ENCODE measurements around the gene ORM2. TPM values are rescaled to one million over a fixed set of nuclear protein-coding genes. Genes with fewer than 3 reads are reported as not detected.

Gene ORM2
- total RNA-seq, 4 donors from 2014 or later = not detected

GRCh38 chr9:114282926-114283325 is 46.7 kb upstream of the ORM2 start:
- DNase-seq = no peak
- no peaks in the 10 kb centered on the region for H3K36me3 ChIP-seq
- 58 to 64% methylated on average over 5 of the region's 5 CpGs for WGBS, 2 donors
- H3K4me3 ChIP-seq = no peak overlapping the region
- intact Hi-C loops (cut with DNase I) = no loop called here
- peaks cover 0 to 46% (median 6%) of the 10 kb centered on the region in 3 donors for H3K4me1 ChIP-seq
- no peak overlapping the region for H3K27ac ChIP-seq
- H3K9me3 ChIP-seq = no peaks in the 10 kb centered on the region
- no peaks in the 10 kb centered on the region for H3K27me3 ChIP-seq
- no peak for TF ChIP-seq CTCF (IDR thresholded peaks at IDR 0.05)
- TF ChIP-seq POLR2A (IDR thresholded peaks at IDR 0.05) = no peak

- 89 to 97% methylated on average over 6 to 9 of the region's 14 CpGs for WGBS, 2 donors
- Histone ChIP-seq H3K4me1 (peaks cover 0 to 49% (median 10%) of the 10 kb centered on the region in 3 donors), H3K4me3 (no peak overlapping the region), H3K9me3 (no peaks in the 10 kb centered on the region), H3K27me3 (no peaks in the 10 kb centered on the region), H3K36me3 (no peaks in the 10 kb centered on the region), H3K27ac (no peak overlapping the region)
- no peak for DNase-seq
- intact Hi-C loops (cut with DNase I) = no loop called here
- TF ChIP-seq POLR2A (IDR thresholded peaks at IDR 0.05) (no peak), CTCF (IDR thresholded peaks at IDR 0.05) (no peak)
These were observed 46.0 kb upstream of the ORM2 start for GRCh38 chr9:114283551-114284111.

- 73 to 96% methylated on average over 4 of the region's 11 CpGs for WGBS, 2 donors
- TF ChIP-seq CTCF (IDR thresholded peaks at IDR 0.05) (no peak), POLR2A (IDR thresholded peaks at IDR 0.05) (no peak)
- H3K27me3 ChIP-seq = no peaks in the 10 kb centered on the region
- no peak overlapping the region for H3K4me3 ChIP-seq
- no peak for DNase-seq
- no peaks in the 10 kb centered on the region for H3K9me3 ChIP-seq
- no peaks in the 10 kb centered on the region for H3K36me3 ChIP-seq
- intact Hi-C loops (cut with DNase I) = loop anchor here (5.0 kb wide), 1 partner anchor 127 kb away; the partner anchor contains the start of gene COL27A1
- H3K4me1 ChIP-seq = peaks cover 0 to 45% (median 5%) of the 10 kb centered on the region in 3 donors
- H3K27ac ChIP-seq = no peak overlapping the region
These were observed 45.2 kb upstream of the ORM2 start for GRCh38 chr9:114284316-114285060.

- TF ChIP-seq POLR2A (IDR thresholded peaks at IDR 0.05) = no peak
- Histone ChIP-seq H3K27me3 (no peaks in the 10 kb centered on the region), H3K4me1 (peaks cover 0 to 38% (median 4%) of the 10 kb centered on the region in 3 donors), H3K36me3 (no peaks in the 10 kb centered on the region), H3K27ac (no peak overlapping the region), H3K9me3 (no peaks in the 10 kb centered on the region), H3K4me3 (no peak overlapping the region)
- intact Hi-C loops (cut with DNase I) = loop anchor here (5.0 kb wide), 1 partner anchor 128 kb away; the partner anchor contains the start of gene COL27A1
- 37 to 56% methylated on average over 9 to 16 of the region's 20 CpGs for WGBS, 2 donors
- no peak for DNase-seq
These were observed 44.4 kb upstream of the ORM2 start for GRCh38 chr9:114285166-114285867.

GRCh38 chr9:114286146-114286679 is 43.5 kb upstream of the ORM2 start:
- Histone ChIP-seq H3K27me3 (no peaks in the 10 kb centered on the region), H3K9me3 (no peaks in the 10 kb centered on the region), H3K4me3 (no peak overlapping the region), H3K4me1 (peaks cover 0 to 33% (median 4%) of the 10 kb centered on the region in 3 donors), H3K27ac (no peak overlapping the region), H3K36me3 (no peaks in the 10 kb centered on the region)
- TF ChIP-seq CTCF (IDR thresholded peaks at IDR 0.05) (no peak), POLR2A (IDR thresholded peaks at IDR 0.05) (no peak)
- no peak for DNase-seq
- 83 to 87% methylated on average over 7 to 9 of the region's 10 CpGs for WGBS, 2 donors
- intact Hi-C loops (cut with DNase I) = loop anchor here (5.0 kb wide), 1 partner anchor 129 kb away; the partner anchor contains the start of gene COL27A1

Measured in esophagus squamous epithelium (tissue), 5 donors.